ENCODE data around the gene RHOBTB1. TPM values are rescaled to one million over a fixed set of nuclear protein-coding genes. Genes with fewer than 3 reads are reported as not detected.

Gene RHOBTB1
- total and polyA plus RNA-seq, 4 donors = 2.7 to 11.8 (median 4.9) TPM

DNA sequence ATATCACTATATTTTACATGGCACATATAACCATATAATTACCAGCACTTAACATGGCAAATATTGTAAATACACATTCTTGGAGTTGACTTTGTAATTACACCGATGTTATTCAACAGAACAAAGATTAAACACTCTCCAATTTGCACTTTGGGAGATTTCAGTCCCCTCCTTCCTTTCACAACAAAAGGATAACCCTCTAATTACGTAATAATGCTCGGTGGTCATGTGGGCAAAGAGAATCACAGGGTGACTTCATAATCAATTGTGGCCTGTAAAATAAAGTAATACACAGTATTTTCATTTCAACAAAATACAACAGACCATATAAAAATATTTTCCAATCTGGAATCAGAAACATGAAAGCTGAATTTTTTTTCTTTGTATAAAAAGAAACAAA, 73.2 kb downstream of the RHOBTB1 start:
- DNase-seq (ENCODE audit: low spot score) = no peak
- no peak overlapping the region for H3K4me3 ChIP-seq (ENCODE audit: low read depth in 1 of 3, low read length in 3 of 3)
- no peaks in the 10 kb centered on the region for H3K4me1 ChIP-seq (ENCODE audit: control insufficient read depth in 4 of 4, insufficient read depth in 4 of 4, low read length in 3 of 4)
- TF ChIP-seq, protein P1, sequence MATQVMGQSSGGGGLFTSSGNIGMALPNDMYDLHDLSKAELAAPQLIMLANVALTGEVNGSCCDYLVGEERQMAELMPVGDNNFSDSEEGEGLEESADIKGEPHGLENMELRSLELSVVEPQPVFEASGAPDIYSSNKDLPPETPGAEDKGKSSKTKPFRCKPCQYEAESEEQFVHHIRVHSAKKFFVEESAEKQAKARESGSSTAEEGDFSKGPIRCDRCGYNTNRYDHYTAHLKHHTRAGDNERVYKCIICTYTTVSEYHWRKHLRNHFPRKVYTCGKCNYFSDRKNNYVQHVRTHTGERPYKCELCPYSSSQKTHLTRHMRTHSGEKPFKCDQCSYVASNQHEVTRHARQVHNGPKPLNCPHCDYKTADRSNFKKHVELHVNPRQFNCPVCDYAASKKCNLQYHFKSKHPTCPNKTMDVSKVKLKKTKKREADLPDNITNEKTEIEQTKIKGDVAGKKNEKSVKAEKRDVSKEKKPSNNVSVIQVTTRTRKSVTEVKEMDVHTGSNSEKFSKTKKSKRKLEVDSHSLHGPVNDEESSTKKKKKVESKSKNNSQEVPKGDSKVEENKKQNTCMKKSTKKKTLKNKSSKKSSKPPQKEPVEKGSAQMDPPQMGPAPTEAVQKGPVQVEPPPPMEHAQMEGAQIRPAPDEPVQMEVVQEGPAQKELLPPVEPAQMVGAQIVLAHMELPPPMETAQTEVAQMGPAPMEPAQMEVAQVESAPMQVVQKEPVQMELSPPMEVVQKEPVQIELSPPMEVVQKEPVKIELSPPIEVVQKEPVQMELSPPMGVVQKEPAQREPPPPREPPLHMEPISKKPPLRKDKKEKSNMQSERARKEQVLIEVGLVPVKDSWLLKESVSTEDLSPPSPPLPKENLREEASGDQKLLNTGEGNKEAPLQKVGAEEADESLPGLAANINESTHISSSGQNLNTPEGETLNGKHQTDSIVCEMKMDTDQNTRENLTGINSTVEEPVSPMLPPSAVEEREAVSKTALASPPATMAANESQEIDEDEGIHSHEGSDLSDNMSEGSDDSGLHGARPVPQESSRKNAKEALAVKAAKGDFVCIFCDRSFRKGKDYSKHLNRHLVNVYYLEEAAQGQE (IDR thresholded peaks at IDR 0.05) = no peak
- TF ChIP-seq ZBTB33 (IDR thresholded peaks at IDR 0.05) = no peak
- TF ChIP-seq YY1 (IDR thresholded peaks at IDR 0.05) = no peak
- no peak for TF ChIP-seq JUND (IDR thresholded peaks at IDR 0.05)
- TF ChIP-seq EGR1 (IDR thresholded peaks at IDR 0.05; ENCODE audit: low read depth in 2 of 2) = no peak
- no peak for TF ChIP-seq SP1 (IDR thresholded peaks at IDR 0.05)
- TF ChIP-seq FOXA1 (IDR thresholded peaks at IDR 0.05) = no peak
- TF ChIP-seq HNF4G (IDR thresholded peaks at IDR 0.05) = no peak
- TF ChIP-seq HNF4A (conservative IDR thresholded peaks at IDR 0.05) = no peak
- TF ChIP-seq CTCF (IDR thresholded peaks at IDR 0.05; ENCODE audit: low read depth, low read length, missing input control) = no peak
- no peak for TF ChIP-seq MAX (IDR thresholded peaks at IDR 0.05)
- no peak for TF ChIP-seq TAF1 (conservative IDR thresholded peaks at IDR 0.05)
- TF ChIP-seq, protein P2, sequence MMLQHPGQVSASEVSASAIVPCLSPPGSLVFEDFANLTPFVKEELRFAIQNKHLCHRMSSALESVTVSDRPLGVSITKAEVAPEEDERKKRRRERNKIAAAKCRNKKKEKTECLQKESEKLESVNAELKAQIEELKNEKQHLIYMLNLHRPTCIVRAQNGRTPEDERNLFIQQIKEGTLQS (IDR thresholded peaks at IDR 0.05) = no peak
- H3K9me3 ChIP-seq (ENCODE audit: control insufficient read depth in 4 of 4, low read length in 3 of 4) = no peaks in the 10 kb centered on the region
- H3K36me3 ChIP-seq (ENCODE audit: control insufficient read depth in 4 of 4, insufficient read depth in 3 of 4, low read depth in 1 of 4, low read length in 3 of 4) = peaks cover 0 to 3% (median 1%) of the 10 kb centered on the region in 4 donors
- H3K9ac ChIP-seq (ENCODE audit: low read depth in 1 of 2, low read length in 2 of 2) = no peak overlapping the region
- H3K27ac ChIP-seq (ENCODE audit: low read depth in 1 of 2, low read length in 2 of 2) = no peak overlapping the region
- WGBS = 67% methylated on average over 3 of the region's 3 CpGs
- H3K27me3 ChIP-seq (ENCODE audit: control insufficient read depth in 4 of 4, insufficient read depth in 4 of 4, low read length in 3 of 4) = no peaks in the 10 kb centered on the region

GRCh38 chr10:60870416-60870728, 73.6 kb downstream of the RHOBTB1 start:
- Histone ChIP-seq H3K4me3 (ENCODE audit: low read depth in 1 of 3, low read length in 3 of 3) (no peak overlapping the region), H3K9me3 (ENCODE audit: control insufficient read depth in 4 of 4, low read length in 3 of 4) (no peaks in the 10 kb centered on the region), H3K9ac (ENCODE audit: low read depth in 1 of 2, low read length in 2 of 2) (no peak overlapping the region), H3K4me1 (ENCODE audit: control insufficient read depth in 4 of 4, insufficient read depth in 4 of 4, low read length in 3 of 4) (no peaks in the 10 kb centered on the region), H3K27ac (ENCODE audit: low read depth in 1 of 2, low read length in 2 of 2) (no peak overlapping the region), H3K36me3 (ENCODE audit: control insufficient read depth in 4 of 4, insufficient read depth in 3 of 4, low read depth in 1 of 4, low read length in 3 of 4) (peaks cover 0 to 3% (median 1%) of the 10 kb centered on the region in 4 donors), H3K27me3 (ENCODE audit: control insufficient read depth in 4 of 4, insufficient read depth in 4 of 4, low read length in 3 of 4) (no peaks in the 10 kb centered on the region)
- 98% methylated on average over 2 of the region's 2 CpGs for WGBS
- DNase-seq (ENCODE audit: low spot score) = no peak
- no peak for TF ChIP-seq NR2F2 (IDR thresholded peaks at IDR 0.05)
- TF ChIP-seq RXRA (IDR thresholded peaks at IDR 0.05) = no peak
- no peak for TF ChIP-seq MAX (IDR thresholded peaks at IDR 0.05)
- TF ChIP-seq TAF1 (conservative IDR thresholded peaks at IDR 0.05) = no peak
- no peak for TF ChIP-seq JUND (IDR thresholded peaks at IDR 0.05)
- TF ChIP-seq YY1 (IDR thresholded peaks at IDR 0.05) = no peak
- TF ChIP-seq GABPA (IDR thresholded peaks at IDR 0.05 in 1 of 2, conservative IDR thresholded peaks at IDR 0.05 in 1 of 2) = no peak
- TF ChIP-seq RAD21 (IDR thresholded peaks at IDR 0.05) = no peak
- TF ChIP-seq SP1 (IDR thresholded peaks at IDR 0.05) = no peak
- TF ChIP-seq CTCF (IDR thresholded peaks at IDR 0.05; ENCODE audit: low read depth, low read length, missing input control) = no peak
- no peak for TF ChIP-seq HNF4G (IDR thresholded peaks at IDR 0.05)
- TF ChIP-seq, protein P1 (IDR thresholded peaks at IDR 0.05) = no peak
- no peak for TF ChIP-seq HNF4A (conservative IDR thresholded peaks at IDR 0.05)
- TF ChIP-seq EGR1 (IDR thresholded peaks at IDR 0.05; ENCODE audit: low read depth in 2 of 2) = no peak
- TF ChIP-seq FOXA1 (IDR thresholded peaks at IDR 0.05) = no peak
- no peak for TF ChIP-seq FOXA2 (IDR thresholded peaks at IDR 0.05)

Measured in liver (tissue), 9 donors.